SK-N-SH treated with all-trans-retinoic acid at 6 μM for 48 hours (cell line): ENCODE measurements around the gene SRSF4.

Source experiments
- CSDC2 ChIP-seq: fragments of 250-450 bp; sonication (Bioruptor Pico); IDR thresholded peaks from 2 replicates; pipeline ENCODE4 v1.5.0; 2020; ENCODE audit warnings: mild to moderate bottlenecking, moderate library complexity
- ESRRG ChIP-seq: fragments of 250-450 bp; sonication (Bioruptor Pico); IDR thresholded peaks from 2 replicates; pipeline ENCODE4 v1.6.1; 2021; ENCODE audit warnings: mild to moderate bottlenecking
- ISL1 ChIP-seq: fragments of 250-450 bp; sonication (Bioruptor Pico); IDR thresholded peaks from 2 replicates; pipeline ENCODE4 v2.1.2; 2022; ENCODE audit warnings: mild to moderate bottlenecking, moderate library complexity
- ZC3H10 ChIP-seq: fragments of 250-450 bp; sonication (Bioruptor Pico); IDR thresholded peaks from 2 replicates; pipeline ENCODE4 v1.5.1; 2021; ENCODE audit warnings: mild to moderate bottlenecking, moderate library complexity
- ZNF70 ChIP-seq: fragments of 450-650 bp; formaldehyde crosslinking; IDR thresholded peaks from 2 replicates; pipeline ENCODE4 v1.5.0; 2020; ENCODE audit warnings: mild to moderate bottlenecking, moderate library complexity
- TF ChIP-seq, protein P1 (sequence below): fragments of 250-450 bp; sonication (Bioruptor Pico); IDR thresholded peaks from 2 replicates; pipeline ENCODE4 v1.5.1; 2021; ENCODE audit warnings: mild to moderate bottlenecking, moderate library complexity

DNA sequence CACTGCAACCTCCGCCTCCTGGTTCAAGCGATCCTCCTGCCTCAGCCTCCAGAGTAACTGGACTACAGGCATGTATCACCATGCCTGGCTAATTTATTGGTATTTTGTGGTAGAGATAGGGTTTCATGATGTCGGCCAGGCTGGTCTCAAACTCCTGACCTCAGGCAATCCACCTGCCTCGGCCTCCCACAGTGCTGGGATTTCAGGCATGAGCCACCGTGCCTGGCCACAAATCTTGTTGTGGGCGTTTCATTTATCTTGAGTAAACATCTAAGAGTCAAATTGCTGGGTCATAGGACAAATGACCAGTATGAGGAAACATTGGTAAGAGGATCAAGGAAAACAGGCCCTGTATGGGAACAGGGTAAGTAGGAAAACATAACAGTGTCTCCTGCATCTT lies 75.9 kb downstream of the SRSF4 start:
- TF ChIP-seq ISL1 (CRISPR knock-in tag): no peak
- TF ChIP-seq, protein P1, sequence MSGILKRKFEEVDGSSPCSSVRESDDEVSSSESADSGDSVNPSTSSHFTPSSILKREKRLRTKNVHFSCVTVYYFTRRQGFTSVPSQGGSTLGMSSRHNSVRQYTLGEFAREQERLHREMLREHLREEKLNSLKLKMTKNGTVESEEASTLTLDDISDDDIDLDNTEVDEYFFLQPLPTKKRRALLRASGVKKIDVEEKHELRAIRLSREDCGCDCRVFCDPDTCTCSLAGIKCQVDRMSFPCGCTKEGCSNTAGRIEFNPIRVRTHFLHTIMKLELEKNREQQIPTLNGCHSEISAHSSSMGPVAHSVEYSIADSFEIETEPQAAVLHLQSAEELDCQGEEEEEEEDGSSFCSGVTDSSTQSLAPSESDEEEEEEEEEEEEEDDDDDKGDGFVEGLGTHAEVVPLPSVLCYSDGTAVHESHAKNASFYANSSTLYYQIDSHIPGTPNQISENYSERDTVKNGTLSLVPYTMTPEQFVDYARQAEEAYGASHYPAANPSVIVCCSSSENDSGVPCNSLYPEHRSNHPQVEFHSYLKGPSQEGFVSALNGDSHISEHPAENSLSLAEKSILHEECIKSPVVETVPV (CRISPR knock-in tag): no peak
- no peak for TF ChIP-seq ZNF70
- no peak for TF ChIP-seq ZC3H10
- TF ChIP-seq ESRRG (CRISPR knock-in tag): no peak
- no peak for TF ChIP-seq CSDC2 (CRISPR knock-in tag)
